HEK293T (cell line): ENCODE data around the gene ZSCAN5A.
"Not testable (repeated sequence)": the region's sequence is repeated elsewhere in the genome, so short reads cannot be mapped to it uniquely, and the experiment has no call there.

Experiments
- CTCF ChIA-PET: fragments of 350-600 bp; formaldehyde crosslinking; extraction: SDS; loops from one replicate; lab custom pipeline; 2021; ENCODE audit warnings: antibody characterized with exemption, inconsistent platforms; lab: Yijun Ruan, JAX
- POLR2A ChIA-PET: fragments of 350-600 bp; formaldehyde crosslinking; extraction: SDS; loops from one replicate; lab custom pipeline; 2020; ENCODE audit warnings: antibody characterized with exemption, inconsistent platforms; lab: Yijun Ruan, JAX
- DNase-seq: peaks from one replicate; pipeline ENCODE4 v3.0.0; 2012; ENCODE audit warnings: mixed read lengths; ENCODE audit errors: extremely low spot score
- ARNT ChIP-seq: fragments of 450-650 bp; IDR thresholded peaks from 2 replicates; pipeline ENCODE4 v1.6.1; 2017; ENCODE audit warnings: mild to moderate bottlenecking
- BHLHE40 ChIP-seq: fragments of 450-650 bp; IDR thresholded peaks from 2 replicates; pipeline ENCODE4 v1.6.1; 2016; ENCODE audit warnings: mild to moderate bottlenecking, moderate library complexity, borderline replicate concordance
- CTBP1 ChIP-seq: fragments of 450-650 bp; IDR thresholded peaks from 2 replicates; pipeline ENCODE4 v1.6.1; 2016; ENCODE audit warnings: borderline replicate concordance
- ELF4 ChIP-seq: fragments of 450-650 bp; IDR thresholded peaks from 2 replicates; pipeline ENCODE4 v1.6.1; 2017; ENCODE audit warnings: antibody characterized with exemption
- FOXA1 ChIP-seq: fragments of 450-650 bp; IDR thresholded peaks from 2 replicates; pipeline ENCODE4 v1.6.1; 2016; ENCODE audit warnings: mild to moderate bottlenecking
- FOXK2 ChIP-seq: fragments of 450-650 bp; IDR thresholded peaks from 2 replicates; pipeline ENCODE4 v1.6.1; 2016; ENCODE audit warnings: mild to moderate bottlenecking
- FOXM1 ChIP-seq: fragments of 450-650 bp; IDR thresholded peaks from 2 replicates; pipeline ENCODE4 v1.6.1; 2017; ENCODE audit warnings: mild to moderate bottlenecking, borderline replicate concordance
- HDGF ChIP-seq: fragments of 450-650 bp; IDR thresholded peaks from 2 replicates; pipeline ENCODE4 v1.6.1; 2017; ENCODE audit warnings: antibody characterized with exemption, borderline replicate concordance
- L3MBTL2 ChIP-seq: fragments of 450-650 bp; conservative IDR thresholded peaks from 2 replicates; pipeline ENCODE4 v1.6.1; 2016; ENCODE audit warnings: mild to moderate bottlenecking
- LEF1 ChIP-seq: fragments of 450-650 bp; IDR thresholded peaks from 2 replicates; pipeline ENCODE4 v1.6.1; 2017; ENCODE audit warnings: mild to moderate bottlenecking, borderline replicate concordance
- NFRKB ChIP-seq: fragments of 450-650 bp; IDR thresholded peaks from 2 replicates; pipeline ENCODE4 v1.6.1; 2016; ENCODE audit warnings: mild to moderate bottlenecking, moderate library complexity
- SP1 ChIP-seq: fragments of 450-650 bp; IDR thresholded peaks from 2 replicates; pipeline ENCODE4 v1.6.1; 2017
- SUZ12 ChIP-seq: fragments of 450-650 bp; IDR thresholded peaks from 2 replicates; pipeline ENCODE4 v1.6.1; 2016; ENCODE audit warnings: mild to moderate bottlenecking
- TARDBP ChIP-seq: fragments of 450-650 bp; IDR thresholded peaks from 2 replicates; pipeline ENCODE4 v1.6.1; 2016
- ZNF384 ChIP-seq: fragments of 450-650 bp; IDR thresholded peaks from 2 replicates; pipeline ENCODE4 v1.6.1; 2016
- TF ChIP-seq, protein P1 (sequence below): fragments of 450-650 bp; IDR thresholded peaks from 2 replicates; pipeline ENCODE4 v1.6.1; 2016

The ZSCAN5A gene

DNA sequence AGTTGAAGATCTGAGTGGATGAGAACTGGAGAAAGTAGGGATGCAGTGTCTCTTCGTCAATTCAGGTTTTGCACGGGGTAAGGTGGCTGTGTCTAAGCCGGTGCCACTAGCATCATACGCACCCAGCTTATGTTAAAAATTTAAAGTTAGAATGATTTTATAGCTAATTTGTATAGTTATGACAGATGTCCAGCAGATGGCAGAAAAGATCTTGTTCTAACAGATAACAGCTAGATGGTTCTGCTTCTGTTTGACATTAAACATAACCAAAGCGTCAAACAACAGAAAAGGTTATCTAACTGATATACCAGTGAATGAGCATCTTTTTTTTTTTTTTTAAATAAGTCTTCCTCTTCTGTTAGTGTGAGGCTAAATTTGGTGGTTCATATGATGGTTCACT lies 60.9 kb downstream of the ZSCAN5A start:
- peak; percentile 17 for DNase-seq
- ChIA-PET CTCF (interaction anchor here (0.6 to 1.9 kb wide), 7 partner anchors 10 to 187 kb away, joined by 3 to 14 read pairs (median 9); no protein-coding TSS in a partner anchor), POLR2A (interaction anchor here (0.6 kb wide), 1 partner anchor 25 kb away, joined by 3 read pairs; no protein-coding TSS in a partner anchor)
- TF ChIP-seq FOXK2 (no peak), SUZ12 (no peak), L3MBTL2 (no peak), CTBP1 (no peak), FOXA1 (no peak), TARDBP (no peak), NFRKB (no peak), ARNT (no peak), FOXM1 (no peak), HDGF (no peak), BHLHE40 (no peak), ELF4 (no peak), ZNF384 (no peak), SP1 (no peak), LEF1 (no peak)
- TF ChIP-seq, protein P1, sequence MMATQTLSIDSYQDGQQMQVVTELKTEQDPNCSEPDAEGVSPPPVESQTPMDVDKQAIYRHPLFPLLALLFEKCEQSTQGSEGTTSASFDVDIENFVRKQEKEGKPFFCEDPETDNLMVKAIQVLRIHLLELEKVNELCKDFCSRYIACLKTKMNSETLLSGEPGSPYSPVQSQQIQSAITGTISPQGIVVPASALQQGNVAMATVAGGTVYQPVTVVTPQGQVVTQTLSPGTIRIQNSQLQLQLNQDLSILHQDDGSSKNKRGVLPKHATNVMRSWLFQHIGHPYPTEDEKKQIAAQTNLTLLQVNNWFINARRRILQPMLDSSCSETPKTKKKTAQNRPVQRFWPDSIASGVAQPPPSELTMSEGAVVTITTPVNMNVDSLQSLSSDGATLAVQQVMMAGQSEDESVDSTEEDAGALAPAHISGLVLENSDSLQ, result no peak

DNA sequence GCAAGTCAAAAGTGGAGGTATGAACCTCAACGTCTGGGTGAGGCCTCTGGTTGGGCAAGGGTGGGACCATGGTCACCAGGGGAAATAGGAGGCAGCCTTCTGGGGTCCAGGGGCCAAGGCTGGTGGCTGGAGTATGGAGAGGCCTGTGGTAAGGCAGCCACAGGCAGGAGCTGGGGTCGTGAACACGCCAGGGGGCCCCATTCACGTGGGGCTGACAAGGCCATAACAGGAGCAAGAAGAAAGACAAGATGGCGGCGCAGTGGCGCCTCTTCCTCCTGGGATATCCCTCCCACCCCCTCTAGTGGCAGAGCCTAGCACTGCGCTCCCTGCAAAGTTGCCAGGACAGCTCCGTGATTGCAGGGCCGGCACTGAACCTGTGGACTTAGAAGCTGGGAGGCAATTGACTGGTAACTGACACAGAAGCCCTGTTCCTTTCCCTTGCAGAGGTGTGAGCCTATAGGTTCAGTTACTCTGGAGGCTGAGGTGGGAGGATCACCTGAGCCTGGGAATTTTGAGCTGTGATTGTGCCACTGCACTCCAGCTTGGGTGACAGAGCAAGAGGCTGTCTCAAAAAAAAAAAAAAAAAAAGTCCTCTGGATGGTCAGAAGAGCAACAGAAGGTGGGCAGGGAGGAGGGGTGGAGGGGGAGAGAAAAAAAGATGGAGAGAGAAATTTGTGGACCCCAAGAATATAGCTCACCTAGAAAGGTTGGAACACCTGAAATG lies 61.8 kb downstream of the ZSCAN5A start:
- TF ChIP-seq L3MBTL2 (peak; percentile 57), SUZ12 (no peak)
- DNase-seq, result peak; percentile 77
- ChIA-PET POLR2A (no interaction called here), CTCF (interaction anchor here (0.6 to 1.9 kb wide), 8 partner anchors 11 to 830 kb away, joined by 3 to 14 read pairs (median 4); no protein-coding TSS in a partner anchor)

DNA sequence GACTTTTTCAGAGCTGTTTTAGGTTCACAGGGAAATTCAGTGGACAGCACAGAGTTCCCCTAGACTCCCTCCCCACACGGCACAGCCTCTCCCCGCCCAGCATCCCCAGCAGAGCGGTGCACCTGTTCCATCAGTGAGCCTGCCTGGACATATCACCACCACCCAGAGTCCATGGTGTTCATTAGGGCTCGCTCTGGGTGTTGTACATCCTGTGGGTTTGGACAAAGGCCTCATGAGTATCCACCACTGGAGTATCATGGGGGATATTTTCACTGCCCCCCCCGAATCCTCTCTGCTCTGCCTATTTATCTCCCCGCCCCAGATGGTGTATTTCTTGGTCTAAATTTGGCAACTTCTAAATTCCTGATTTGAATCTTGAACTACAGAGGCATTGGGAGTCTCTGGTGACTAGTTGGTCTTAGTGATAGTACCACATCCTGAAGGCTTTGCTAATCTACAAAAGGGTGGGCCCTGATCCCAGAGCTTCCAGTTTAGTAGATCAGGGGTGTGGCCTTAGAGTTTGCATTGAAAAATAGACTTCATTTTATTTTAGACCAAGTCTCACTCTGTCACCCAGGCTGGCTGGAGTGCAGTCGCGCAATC lies 65.8 kb downstream of the ZSCAN5A start:
- CTCF ChIA-PET, DNase-seq, POLR2A ChIA-PET: not testable (repeated sequence)

DNA sequence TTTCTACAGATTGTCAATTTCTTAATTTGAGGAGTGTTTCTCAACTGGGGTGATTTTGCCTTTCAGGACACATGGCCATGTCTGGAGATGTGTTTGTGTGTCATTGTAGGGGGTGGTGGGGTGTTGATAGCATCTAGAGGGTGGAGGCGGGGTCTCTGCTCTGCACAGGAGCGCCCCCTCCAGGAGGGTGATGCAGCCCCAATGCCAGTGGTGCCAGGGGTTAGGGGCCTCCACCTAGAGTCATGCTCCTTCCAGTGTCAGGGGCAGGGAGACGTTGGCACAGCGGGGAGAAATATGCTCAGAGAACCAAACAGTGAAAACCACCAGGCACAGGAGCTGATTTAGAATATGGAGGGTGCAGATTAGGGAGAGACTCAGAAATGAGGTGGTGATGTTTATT lies 68.9 kb downstream of the ZSCAN5A start:
- CTCF ChIA-PET, DNase-seq, POLR2A ChIA-PET: not testable (repeated sequence)

DNA sequence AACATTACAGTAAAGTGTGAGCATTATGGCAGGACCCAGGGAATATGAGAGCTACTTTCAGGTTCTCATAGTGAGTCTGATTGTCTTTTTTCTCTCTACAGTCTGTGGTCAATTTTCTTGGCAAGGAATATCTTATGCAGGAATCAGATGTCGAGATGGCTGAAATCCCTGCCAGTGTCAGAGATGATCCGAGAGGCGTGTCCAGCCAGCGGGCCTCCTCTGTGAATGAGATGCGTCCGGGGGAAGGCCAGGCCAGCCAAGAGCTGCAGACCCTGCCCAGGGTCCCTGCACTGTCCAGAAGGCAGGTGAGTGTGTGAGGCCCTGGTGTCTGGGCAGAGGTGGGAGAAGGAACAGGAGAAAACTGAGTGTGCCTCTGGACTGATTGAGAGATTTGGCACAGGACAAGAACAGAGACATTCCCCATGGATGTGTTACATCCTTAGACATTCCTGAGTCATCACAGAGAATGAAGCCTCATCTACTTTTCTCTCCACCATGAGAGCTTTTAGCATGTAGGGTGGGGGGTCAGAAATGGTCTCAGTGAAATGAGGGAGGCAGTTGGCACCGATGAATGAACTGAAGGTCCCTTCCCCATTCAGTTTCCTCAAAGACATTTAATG lies 69.4 kb downstream of the ZSCAN5A start:
- POLR2A ChIA-PET, result no interaction called here
- CTCF ChIA-PET, result no interaction called here
- no peak for DNase-seq
- TF ChIP-seq LEF1 (no peak), ZNF384 (no peak), HDGF (no peak), NFRKB (no peak), SUZ12 (no peak), FOXK2 (no peak), L3MBTL2 (no peak), CTBP1 (no peak), FOXM1 (no peak)

DNA sequence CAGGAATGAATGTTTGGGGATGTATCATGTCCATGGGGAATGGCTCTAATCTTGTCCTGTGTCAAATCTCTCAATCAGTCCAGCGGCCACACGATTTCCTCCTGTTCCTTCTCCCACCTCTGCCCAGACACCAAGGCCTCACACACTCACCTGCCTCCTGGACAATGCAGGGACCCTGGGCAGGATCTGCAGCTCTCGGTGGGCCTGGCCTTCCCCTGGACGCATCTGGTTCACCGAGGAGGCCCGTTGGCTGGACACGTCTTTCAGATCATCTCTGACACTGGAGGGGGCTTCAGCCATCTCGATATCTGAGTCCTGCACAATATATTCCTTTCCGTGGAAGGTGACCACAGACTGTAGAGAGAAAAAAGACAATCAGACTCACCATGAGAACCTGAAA lies 91.2 kb downstream of the ZSCAN5A start:
- ChIA-PET POLR2A (no interaction called here), CTCF (interaction anchor here (0.6 kb wide), 1 partner anchor 10 kb away, joined by 3 read pairs; no protein-coding TSS in a partner anchor)
- TF ChIP-seq FOXK2 (no peak), CTBP1 (no peak), SUZ12 (no peak), BHLHE40 (no peak), SP1 (no peak), NFRKB (no peak), ZNF384 (no peak), FOXA1 (no peak), L3MBTL2 (no peak), ARNT (no peak)
- TF ChIP-seq, protein P1, result no peak
- no peak for DNase-seq

DNA sequence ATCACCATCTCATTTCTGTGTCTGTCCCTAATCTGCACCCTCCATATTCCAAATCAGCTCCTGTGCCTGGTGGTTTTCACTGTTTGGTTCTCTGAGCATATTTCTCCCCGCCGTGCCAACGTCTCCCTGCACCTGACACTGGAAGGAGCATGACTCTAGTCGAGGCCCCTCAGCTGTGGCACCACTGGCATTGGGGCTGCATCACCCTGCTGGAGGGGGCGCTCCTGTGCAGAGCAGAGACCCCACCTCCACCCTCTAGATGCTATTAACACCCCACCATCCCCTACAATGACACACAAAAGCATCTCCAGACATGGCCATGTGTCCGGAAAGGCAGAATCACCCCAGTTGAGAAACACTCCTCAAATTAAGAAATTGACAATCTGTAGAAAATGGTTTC lies 91.7 kb downstream of the ZSCAN5A start:
- ChIA-PET POLR2A (no interaction called here), CTCF (no interaction called here)
- DNase-seq, result no peak
- TF ChIP-seq NFRKB, result no peak
- no peak for TF ChIP-seq ARNT
- no peak for TF ChIP-seq HDGF
- no peak for TF ChIP-seq L3MBTL2
- no peak for TF ChIP-seq ELF4
- TF ChIP-seq, protein P1, result no peak
- TF ChIP-seq FOXK2, result no peak
- no peak for TF ChIP-seq FOXM1
- no peak for TF ChIP-seq SP1
